Right hindlimb (tissue), 1 donor: ENCODE results near the gene TSEN54.

Experiments used
- DNase-seq: peaks from one replicate; pipeline ENCODE4 v3.0.0-alpha.2; 2018

TSEN54 gene

DNA sequence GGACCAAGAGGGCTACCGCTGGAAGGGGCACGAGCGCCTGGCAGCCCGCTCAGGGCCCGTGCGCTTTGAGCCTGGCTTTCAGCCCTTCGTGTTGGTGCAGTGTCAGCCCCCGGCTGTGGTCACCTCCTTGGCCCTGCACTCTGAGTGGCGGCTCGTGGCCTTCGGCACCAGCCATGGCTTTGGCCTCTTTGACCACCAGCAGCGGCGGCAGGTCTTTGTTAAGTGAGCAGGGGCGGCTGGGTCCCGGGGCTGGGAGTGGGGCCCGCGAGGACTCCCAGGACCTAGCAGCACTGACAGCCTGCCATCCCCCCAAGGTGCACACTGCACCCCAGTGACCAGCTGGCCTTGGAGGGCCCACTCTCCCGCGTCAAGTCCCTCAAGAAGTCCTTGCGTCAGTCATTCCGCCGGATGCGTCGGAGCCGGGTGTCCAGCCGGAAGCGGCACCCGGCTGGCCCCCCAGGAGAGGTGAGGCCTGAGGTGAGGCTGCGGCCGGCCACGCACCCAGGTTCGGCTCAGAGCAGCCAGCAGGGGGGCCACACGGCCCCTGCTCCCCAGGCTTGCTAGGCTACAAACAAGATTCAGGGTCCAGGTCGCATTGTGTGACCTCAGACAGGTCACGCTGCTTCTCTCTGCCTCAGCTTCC, 53.8 kb downstream of the TSEN54 start:
- DNase-seq: no peak

GRCh38 chr17:75570772-75571171, 54.4 kb downstream of the TSEN54 start:
- no peak for DNase-seq

DNA sequence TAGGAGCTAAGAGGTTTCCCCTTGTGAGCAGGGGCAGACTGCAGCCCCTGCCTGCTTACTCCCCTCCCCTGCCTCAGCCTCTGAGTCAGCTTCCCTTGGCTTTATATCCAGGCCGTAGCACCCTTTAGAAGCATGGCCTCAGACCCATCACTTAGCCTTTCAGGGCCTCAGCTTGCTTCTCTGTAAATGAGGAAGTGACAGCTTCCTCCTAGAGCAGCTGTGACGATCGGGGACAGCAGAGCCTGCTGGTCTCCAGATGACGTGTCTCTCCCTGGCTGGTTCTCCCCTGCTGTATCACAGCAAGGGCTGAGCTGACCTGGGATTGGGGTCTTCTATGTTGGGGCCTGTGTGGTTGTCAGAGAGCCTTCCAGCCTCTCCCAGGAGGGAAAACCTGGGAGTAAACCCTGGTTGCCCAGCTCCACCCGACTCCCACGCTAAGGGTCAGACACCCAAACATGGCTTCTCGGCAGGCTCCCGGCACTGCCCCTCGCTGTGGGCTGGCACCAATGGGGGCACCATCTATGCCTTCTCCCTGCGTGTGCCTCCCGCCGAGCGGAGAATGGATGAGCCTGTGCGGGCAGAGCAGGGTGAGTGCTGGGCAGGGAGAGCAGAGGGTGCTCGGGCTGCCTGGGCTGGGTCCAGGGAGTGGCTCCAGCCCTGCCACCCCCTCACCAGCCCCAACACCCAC, 55.0 kb downstream of the TSEN54 start:
- no peak for DNase-seq

DNA sequence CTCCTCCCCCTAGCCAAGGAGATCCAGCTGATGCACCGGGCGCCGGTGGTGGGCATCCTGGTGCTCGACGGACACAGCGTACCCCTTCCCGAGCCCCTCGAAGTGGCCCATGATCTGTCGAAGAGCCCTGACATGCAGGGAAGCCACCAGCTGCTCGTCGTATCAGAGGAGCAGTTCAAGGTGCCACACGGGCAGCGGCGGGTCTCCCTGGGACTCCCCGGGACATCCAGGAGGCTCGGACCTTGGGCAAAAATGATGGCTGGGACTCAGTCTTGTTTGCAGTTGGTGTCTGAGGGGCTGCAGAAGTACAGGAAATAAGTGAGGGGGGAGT, 55.5 kb downstream of the TSEN54 start:
- DNase-seq: no peak

- no peak for DNase-seq
Observed at GRCh38 chr17:75572713-75573539, 56.6 kb downstream of the TSEN54 start.

- DNase-seq: no peak
Observed at GRCh38 chr17:75573540-75573957, 57.2 kb downstream of the TSEN54 start.

GRCh38 chr17:75573994-75574393, 57.7 kb downstream of the TSEN54 start:
- no peak for DNase-seq
